Measurements from ENCODE around the gene NR2E1.

Gene NR2E1

DNA sequence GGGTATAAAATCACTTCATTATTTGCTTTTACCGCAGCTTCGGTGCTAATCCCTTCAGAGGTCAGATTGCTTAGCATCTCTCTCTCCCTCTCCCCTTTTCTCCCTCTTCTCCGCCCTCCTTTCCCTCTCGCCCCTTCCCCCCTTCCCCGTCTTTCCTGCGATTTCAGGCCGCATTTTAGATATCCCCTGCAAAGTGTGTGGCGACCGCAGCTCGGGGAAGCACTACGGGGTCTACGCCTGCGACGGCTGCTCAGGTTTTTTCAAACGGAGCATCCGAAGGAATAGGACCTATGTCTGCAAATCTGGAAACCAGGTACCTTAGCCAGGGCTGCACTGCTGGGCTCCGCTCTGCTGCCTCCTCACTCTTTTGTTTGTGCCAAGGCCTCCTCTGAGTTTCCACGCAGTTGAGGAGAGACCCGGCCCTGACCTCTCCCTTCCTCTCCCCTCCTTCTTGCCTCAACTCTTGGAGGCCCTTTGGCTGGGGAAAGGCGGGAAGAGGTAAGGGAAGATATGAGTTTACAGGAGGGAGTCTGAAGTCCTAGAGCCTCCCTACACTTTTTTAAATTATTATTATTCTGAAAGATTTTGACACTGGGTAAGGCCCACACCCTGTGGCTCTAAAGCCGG lies 5.6 kb downstream of the NR2E1 start:
- no peak for DNase-seq (ENCODE audit: low read depth)

DNA sequence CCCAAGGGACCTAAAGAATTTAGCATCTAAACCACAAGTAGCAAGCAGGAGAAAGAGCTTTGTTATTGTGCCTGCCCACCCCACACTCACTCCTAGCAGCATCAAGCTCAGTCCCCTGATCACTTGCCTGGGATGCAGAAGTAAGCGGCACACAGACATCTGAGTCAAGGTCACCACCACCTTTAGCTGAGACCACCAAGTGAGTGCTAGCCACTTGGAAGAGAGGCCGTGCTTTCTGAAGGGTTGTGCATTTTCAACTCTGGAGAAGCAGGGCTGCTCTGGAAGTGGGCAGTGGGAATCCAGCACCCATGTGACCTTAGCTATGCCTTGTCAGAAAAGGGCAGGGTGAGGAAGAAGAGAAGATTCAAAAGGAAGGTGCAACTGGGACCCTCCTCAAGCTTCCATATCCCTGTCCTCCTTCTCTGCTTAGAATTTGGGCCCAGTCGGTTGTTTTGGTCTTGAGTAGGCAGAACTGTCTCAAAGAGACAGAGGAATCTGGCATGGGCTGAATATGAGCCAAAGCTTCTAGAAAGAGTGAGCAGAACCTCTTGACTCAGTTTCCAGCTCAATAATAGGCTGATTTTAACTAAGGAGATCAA lies 6.2 kb downstream of the NR2E1 start:
- DNase-seq (ENCODE audit: low read depth): no peak

DNA sequence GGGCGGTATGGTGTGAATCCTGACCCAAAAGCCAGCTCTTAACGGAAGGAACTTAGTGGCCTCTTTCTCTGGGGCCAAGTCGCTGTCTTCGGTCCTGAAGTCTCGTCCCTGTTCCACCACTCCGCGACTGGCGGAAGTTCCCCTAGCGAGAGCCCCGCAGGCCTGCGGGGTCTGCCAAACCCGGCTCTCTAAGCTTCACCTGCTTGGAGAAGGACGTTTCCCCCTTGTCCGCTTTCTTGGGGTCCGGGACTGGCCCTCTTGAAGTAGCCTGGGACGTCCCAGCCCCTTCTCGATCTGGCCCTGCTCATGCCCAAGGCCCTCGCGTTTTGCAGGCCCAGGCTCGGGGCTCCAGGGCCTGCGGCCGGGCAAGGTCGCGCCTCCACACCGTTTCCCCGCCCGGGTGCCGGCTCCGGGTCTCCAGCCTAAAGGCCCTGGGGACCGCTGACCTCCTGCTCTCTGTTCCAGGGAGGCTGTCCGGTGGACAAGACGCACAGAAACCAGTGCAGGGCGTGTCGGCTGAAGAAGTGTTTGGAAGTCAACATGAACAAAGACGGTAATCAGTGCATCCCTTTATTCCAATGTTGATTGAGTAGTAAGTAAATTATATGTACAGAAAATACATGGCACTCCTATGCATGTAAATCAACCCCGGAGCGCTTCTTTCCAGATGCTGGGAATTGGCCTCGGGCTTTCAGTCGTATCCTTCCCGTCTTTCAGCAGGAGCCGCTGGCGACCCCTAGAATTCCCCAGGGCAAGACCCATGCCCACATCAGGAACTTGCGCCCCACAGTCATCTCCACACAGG lies 8.8 kb downstream of the NR2E1 start:
- DNase-seq (ENCODE audit: low read depth): no peak

DNA sequence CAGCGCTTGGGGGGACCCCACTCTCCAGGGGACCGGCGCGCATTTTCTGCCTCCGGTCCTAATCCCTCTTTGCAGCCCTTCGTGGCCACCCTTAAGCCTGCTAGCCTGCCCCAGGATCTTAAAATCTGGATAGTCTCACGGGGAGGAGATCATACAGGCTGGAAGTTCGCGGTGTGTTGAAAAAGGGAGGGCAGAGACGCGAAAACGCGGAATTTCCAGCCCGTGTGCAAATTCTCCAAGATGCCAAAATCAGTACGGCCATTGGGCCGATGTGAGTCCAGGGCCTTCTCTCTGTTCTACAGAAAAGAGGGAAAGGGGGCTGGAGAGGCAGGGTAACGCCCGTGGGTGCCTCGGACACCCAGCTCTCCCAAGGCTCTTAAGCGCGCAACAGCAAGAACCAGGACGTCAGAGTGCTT lies 9.4 kb downstream of the NR2E1 start:
- no peak for DNase-seq (ENCODE audit: low read depth)

DNA sequence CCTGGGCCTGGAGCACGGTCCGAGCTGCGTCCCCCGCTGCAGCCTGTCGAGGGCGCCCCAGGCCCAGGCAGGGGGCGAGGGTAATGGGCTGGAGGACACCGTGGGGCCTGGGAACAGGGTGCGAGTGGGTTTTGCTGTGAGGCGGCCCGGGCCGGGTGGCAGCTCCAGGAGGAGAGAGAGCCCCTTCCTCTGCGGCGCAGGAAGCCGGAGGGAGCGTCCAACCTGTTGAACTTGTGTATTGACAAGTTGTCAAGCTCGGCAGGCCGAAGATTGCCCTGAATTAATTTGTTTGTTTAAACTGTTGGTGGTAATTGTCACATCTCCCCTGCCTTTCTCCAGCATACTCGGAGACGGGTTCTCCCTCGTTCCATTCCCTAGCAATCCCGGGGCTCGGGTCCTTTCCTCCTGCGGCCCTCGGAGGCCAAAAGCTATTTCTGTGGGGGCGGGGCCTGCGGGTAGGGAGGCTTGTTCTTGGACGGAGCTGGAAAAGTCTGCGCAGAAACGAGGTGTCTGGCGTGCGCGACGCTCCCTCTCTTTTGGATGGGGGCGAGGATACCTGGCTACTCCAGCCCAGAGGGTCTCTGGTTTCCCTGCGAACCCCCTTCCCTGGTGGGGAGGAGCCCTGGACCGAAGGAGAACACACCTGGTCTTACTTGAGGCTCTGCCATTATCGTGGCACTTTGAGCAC lies 9.9 kb downstream of the NR2E1 start:
- no peak for DNase-seq (ENCODE audit: low read depth)

DNA sequence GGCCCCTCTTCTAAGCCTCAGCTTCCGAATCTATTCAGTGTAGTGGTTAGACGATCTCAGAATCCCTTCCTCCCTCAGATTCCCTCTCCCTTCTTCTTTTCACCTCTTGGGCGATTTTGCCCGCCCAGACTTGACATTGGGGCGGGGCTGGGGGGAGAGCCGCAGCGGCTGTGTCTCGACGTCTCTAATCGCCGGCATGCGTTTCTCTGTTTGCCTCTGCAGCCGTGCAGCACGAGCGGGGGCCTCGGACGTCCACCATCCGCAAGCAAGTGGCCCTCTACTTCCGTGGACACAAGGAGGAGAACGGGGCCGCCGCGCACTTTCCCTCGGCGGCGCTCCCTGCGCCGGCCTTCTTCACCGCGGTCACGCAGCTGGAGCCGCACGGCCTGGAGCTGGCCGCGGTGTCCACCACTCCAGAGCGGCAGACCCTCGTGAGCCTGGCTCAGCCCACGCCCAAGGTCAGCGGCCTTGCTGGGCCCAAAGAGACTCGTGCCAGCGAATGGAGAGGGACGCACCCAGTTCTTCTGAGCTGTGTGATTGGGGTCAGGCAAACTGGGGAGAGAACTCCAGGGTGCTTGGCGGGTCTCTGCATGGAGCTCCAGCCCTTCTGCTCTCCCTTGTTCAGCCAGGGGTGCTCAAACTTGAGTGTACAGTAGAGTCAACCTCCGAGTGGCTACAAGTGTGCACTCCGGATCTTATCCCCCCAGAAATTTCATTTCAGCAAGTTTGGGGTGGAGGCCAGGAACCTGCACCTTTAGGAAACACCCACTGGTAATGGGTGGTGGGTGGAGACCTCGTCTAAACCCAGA lies 10.7 kb downstream of the NR2E1 start:
- DNase-seq (ENCODE audit: low read depth): no peak

DNA sequence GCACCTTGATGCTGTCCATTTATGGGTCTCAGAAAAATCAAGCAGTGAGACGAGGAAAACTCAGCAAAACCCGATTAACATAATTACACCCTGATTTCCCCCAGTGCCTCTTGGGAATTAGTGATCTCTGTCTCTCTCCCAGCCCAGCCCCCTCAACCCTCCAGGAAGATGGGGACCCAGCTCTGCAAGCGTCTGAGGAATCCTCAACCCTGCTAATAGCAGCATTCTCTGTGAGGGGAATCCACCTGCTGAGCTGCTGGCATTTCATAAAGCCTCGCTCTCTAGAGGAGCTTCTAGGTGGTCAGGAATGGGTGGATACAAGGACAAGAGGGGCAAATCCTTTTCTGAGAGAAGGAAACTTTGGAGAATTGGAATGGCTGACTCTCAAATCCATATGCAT lies 13.9 kb downstream of the NR2E1 start:
- no peak for DNase-seq (ENCODE audit: low read depth)

DNA sequence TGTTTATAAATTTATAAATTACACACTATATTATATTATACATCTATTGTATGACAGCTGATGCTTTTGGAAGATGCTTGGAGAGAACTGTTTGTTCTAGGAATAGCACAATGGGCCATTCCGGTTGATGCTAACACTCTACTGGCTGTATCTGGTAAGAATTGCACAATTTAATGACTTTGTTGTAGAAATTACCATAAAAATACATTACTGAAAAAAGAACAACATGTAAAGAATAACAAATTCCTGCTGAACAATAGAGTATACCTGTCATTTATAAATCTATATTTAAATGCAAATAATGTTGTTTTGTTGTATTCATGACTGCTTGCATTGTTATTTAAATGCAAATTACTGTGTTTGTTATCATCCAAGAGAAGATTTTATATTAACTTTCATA lies 14.4 kb downstream of the NR2E1 start:
- no peak for DNase-seq (ENCODE audit: low read depth)

DNA sequence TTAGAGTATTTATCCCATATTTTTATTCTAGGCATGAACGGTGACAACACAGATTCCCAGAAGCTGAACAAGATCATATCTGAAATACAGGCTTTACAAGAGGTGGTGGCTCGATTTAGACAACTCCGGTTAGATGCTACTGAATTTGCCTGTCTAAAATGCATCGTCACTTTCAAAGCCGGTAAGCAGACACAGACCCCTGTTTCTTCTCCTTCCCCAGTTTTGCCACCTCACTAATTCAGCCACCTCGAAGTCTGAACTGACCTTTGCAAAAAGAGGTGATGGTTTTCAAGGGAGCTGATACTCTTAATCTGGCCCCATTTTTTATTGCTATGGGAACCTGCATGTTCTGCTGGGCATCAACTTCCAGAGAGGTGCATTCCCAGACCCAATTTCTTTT lies 15.0 kb downstream of the NR2E1 start:
- DNase-seq (ENCODE audit: low read depth): no peak

DNA sequence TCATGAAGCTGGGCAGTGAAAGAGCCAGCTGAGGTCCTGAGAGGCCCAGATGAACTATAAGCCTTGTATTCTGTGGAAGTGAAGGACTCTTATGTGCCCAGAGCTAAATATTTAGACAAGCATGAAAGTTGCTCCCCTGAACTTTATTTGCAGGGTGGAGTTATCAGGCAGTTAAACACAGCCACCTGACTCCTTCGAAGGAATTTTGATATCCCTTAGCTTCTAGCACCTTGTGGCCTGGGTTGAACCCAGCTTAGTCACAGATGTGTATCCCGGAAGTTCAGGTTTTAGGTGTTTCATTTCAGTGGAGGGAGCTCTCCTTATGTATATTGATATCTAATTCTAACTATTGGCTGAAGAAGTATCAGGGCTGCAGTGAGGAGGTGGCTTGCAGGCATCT lies 20.4 kb downstream of the NR2E1 start:
- no peak for DNase-seq (ENCODE audit: low read depth)

DNA sequence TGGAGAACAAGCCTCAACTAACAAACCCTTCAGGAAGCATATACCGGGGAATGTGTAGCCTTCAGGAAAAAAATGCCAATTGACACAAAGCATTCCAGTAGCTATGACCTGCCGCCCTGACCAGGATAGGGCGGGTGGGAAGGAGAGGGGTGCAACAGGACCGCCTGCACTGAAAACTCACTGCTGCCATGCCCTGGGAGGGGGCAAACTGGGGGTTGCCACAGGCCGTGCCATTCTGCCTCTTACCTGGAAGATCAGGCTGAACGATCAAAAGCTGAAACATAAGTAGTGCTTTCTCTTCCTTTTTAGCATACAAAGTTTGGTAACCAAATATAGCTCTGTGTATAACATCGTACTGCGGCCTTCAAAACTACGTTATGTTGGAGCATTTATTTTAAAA lies 21.7 kb downstream of the NR2E1 start:
- no peak for DNase-seq (ENCODE audit: low read depth)

DNA sequence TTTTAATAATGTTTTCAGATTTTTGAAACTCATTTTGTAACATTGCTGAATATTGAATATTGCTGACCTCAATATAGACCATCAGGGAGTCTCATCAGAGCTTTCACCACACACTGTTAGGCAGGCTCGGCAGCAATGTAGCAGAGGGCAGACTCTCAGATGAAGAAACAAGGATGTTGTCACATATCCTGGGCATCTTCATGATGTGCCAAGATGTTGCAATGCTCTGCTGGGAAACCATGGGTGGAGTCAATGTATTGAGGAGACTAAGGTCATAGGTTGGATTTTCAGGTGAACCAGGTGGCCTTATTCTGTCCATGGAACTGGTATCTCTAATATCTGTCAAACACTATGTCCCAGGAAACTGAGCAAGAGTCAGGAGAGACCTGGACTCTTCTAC lies 27.3 kb downstream of the NR2E1 start:
- no peak for DNase-seq (ENCODE audit: low read depth)

DNA sequence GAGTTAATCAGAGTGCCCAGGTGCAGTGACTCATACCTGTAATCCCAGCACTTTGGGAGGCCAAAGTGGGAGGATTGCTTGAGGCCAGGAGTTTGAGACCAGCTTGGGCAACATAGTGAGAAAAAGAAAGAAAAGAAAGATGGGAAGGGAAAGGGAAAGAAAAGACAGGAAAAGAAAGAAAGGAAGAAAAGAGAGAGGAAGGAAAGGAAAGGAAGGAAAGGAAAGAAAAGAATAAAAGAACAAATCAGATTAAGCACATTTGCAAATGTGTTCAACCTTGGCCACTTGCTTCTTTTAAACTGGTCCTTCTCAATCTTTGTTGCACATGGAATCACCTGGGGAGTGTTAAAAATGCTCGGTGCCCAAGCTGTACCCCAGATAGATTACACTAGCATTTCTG lies 28.0 kb downstream of the NR2E1 start:
- no peak for DNase-seq (ENCODE audit: low read depth)

DNA sequence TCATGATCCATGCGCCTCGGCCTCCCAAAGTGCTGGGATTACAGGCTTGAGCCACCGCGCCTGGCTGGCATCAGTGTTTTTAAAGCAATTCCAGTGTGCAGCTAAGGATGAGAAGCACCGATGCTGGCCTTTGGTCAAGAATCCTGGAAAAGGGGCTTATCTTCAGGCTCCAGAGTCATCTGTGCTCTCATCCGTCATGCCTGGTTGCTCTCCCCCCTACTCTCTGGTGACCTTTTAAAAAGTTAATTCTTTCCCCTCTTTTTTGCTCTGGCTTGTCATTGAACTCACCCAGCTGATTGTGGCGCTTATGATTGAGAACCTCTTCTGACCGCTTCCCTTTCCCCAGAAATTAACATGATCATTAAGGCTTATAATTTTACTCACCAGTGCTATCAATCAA lies 28.7 kb downstream of the NR2E1 start:
- no peak for DNase-seq (ENCODE audit: low read depth)

DNA sequence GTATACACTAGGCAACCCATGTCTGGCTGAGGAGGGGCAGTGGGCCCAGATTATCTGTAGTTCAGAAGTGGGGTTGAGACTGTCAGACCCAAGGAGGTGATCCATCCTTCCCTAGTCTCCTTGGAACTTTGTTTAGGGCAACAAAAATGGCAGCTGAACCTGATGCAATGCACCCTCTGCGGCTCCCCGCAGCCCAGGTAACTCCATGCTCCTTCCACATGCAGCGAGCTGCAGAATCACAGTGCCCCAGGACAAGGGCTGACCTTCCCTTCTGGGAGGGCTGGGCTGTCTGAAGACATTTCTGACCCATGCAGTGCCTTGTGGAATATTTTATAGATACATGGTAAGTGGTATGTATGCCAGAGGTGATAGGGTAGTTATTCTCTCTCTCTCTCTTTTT lies 29.4 kb downstream of the NR2E1 start:
- DNase-seq (ENCODE audit: low read depth): no peak

DNA sequence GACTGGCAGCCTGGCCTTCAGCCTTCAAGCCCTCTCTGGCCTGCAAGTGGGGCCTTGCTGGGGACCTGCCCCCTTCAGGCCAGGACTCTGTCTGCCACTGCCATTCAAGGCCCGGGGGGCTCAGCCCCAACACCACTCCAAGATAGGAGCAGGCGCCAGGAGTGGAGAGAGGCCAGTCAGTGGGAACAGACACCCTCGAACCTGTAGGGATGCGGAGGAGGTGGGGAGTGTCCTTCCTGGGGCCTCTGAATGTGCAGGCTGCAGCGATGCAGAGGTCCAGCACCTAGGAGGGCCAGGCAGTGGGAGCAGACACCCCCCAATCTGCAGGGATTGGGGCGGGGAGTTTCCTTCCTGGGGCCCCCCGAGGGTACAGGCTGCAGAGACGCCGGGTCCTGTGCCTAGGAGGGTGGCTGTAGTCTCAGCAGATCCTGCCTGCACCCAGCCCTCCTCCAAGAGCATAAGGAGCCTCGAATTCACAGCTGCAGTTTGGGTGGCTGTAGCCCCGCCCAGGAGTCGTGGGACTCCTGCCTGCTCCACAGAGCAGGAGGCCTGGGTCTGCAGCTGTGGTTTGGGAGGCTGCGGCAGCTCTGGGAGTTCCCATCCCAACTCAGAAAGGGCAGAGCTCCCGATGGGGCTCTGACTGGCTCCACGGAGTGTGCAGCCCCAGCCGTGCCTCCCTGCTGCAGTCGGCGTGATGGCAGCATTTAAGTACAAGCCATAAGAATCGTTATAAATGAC lies 33.1 kb downstream of the NR2E1 start:
- no peak for DNase-seq (ENCODE audit: low read depth)

DNA sequence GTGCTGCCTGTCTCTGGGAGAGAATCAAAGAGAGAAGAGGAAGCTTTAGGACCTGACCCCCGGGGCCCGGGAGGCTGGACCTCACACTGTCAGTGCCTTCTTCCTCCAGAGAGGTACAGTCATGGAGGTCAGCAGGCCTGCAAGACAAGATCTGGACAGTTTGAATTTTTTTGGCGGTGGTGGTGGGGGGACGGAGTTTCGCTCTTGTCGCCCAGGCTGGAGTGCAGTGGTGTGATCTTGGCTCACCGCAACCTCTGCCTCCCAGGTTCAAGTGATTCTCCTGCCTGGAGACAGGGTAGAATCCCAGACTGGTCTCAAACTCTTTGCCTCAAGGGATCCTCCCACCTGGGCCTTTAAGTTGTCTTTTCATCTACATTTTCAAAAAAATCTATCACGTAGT lies 34.4 kb downstream of the NR2E1 start:
- DNase-seq (ENCODE audit: low read depth): no peak

DNA sequence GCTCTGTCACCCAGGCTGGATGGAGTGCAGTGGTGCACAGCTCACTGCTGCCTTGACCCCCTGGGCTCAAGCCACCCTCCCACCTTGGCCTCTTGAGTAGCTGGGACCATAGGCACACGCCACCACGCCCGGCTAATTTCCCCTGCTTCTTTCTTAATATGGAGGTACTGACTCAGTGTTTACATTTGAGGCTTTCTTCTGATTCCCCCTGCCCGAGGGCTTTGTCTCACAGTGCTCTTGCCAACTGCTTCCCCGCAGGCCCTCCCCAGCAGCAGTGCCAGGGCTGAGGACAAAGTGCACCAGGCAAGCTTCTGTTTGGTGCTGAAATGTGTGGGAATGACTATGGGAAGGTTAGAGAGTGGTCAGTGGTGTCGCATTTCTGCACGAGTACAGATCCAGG lies 34.8 kb downstream of the NR2E1 start:
- DNase-seq (ENCODE audit: low read depth): no peak

DNA sequence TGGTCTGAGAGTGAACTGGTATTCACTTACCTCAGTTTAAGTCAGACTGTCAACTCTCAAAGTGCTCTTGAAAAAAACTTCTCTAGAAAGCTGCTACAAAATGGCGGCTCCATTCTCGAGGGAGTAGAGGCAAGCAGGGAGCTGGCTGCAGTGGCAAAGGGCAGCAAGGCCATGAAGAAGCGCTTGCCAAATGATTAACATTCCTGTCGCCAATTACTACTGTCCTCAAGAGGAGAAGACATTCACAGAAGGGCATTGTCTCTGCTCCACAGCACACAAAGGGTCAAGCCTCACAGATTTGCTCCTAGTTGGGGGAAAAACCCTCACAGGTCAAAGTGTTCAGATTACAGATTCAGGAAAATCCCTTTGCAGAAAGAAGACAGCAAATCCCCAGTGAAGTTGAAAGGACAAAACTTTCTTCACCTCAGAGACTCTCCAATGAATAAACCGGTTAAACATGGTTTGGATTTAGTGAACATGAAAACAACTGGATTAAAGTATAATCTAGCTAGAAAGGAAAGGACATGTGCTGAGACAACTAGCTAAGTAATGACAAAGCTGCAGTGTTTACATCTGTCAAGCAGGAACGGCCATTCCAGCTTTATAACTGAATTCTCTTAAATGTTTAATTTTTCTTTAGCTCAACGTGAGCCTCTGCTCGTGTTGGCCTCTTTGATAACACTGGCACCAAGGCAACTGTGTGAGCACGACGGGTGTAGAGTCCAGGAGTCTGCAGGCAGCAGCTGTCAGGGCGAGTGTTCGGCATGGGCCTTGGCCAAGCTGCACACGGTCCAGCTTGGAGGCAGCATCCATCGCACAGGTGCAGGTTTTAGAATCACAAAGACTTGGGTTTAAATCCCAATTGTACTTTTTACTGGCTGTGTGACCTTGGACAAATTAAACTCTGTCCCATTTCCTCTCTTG lies 37.6 kb downstream of the NR2E1 start:
- no peak for DNase-seq (ENCODE audit: low read depth)

DNA sequence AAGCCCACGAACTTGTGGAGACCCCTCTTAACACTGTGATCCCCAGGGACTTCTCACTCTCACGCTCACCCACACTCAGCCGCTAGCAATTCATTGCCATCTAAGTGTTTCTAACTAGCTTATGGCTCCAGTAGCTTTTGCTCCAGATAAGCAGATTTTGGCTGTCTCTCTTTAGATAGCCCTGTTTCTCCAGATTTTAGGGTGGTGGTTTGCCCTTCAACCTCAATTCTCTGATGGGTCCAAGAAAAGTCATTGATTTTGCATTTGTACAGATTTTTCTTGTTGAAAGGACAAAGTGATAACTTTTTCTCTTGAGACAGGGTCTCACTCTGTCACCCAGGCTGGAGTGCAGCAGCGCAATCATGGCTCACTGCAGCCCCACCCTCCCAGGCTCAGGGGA lies 41.2 kb downstream of the NR2E1 start:
- no peak for DNase-seq (ENCODE audit: low read depth)

Data from stimulated activated CD8-positive, alpha-beta memory T cell treated with anti-CD3 and anti-CD28 coated beads, Interleukin-15, amount 100 ng/mL, for 24 hours (primary cell).